ENCODE data around the gene PDCD10.

- TF ChIP-seq CTCF (IDR thresholded peaks at IDR 0.05) (no peak), POLR2AphosphoS5 (IDR thresholded peaks at IDR 0.05) (no peak)
Observed at GRCh38 chr3:167742338-167742737, 7.6 kb upstream of the PDCD10 start.
